Upper lobe of right lung (tissue), 1 donor: ENCODE data around the gene CRTC2. TPM values are rescaled to one million over a fixed set of nuclear protein-coding genes. Genes with fewer than 3 reads are reported as not detected.
A peak's percentile ranks its signal among the peaks of the same experiment; 100 is the strongest.

Source experiments
- ATAC-seq: fragments of 200-7000 bp; cut with Tn5 transposase; one replicate; pipeline ENCODE4 v1.9.1; 2020; ENCODE audit warnings: mild to moderate bottlenecking, moderate library complexity
- DNase-seq: peaks from one replicate; pipeline ENCODE4 v3.0.0-alpha.2; 2020
- H3K27ac ChIP-seq: fragments of 200-600 bp; one replicate; pipeline ENCODE4 v1.8.0; 2022
- H3K27me3 ChIP-seq: fragments of 200-600 bp; one replicate; pipeline ENCODE4 v1.8.0; 2022; ENCODE audit warnings: mild to moderate bottlenecking
- H3K36me3 ChIP-seq: fragments of 200-600 bp; one replicate; pipeline ENCODE4 v1.8.0; 2022
- H3K4me1 ChIP-seq: fragments of 200-600 bp; one replicate; pipeline ENCODE4 v1.8.0; 2022
- H3K4me3 ChIP-seq: fragments of 200-600 bp; one replicate; pipeline ENCODE4 v1.8.0; 2022; ENCODE audit warnings: mild to moderate bottlenecking
- H3K9me3 ChIP-seq: fragments of 200-600 bp; one replicate; pipeline ENCODE4 v1.8.0; 2022
- intact Hi-C: fragments of 100-400 bp; cut with DNase I; formaldehyde crosslinking; loops from one replicate; pipeline ENCODE4 v1.11.0; 2022
- total RNA-seq: library from RNA; stranded (reverse); fragmentation: NEBNext Ultra II Directional; extraction: Animal tissue kit (Norgen Biotek cat#: 25700); gene quantifications from one replicate; pipeline ENCODE4 v1.2.1, GENCODE V29; 2021
- TF ChIP-seq, protein P1 (sequence below): fragments of 200-600 bp; IDR thresholded peaks from one replicate; pipeline ENCODE4 v1.8.0; 2022; ENCODE audit warnings: antibody characterized with exemption
- donor health status: DM: no; HTN: yes; CAD: no; lungs with severe emphysema.

CRTC2 gene
- total RNA-seq, 1 donor from 2014 or later, result 52.7 TPM

DNA sequence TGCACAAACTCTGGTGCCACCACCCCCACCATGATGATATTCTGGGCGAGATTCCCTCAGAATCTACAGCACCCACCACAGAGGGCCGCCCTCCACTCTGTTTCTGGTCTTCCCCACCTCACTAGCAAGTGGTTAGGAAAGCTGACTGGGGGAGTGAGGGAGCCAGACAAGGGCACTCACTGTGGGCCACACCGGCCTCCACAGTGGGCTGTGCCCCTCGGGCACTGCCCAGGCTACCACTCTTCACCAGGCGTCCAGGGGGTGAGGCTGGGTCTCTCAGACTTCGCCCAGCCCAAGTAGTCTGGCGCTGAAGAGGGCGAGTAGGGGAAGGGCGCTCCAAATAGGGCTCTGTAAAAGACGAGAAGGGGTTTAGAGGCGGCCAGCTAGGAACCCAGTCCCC is 24.5 kb downstream of the CRTC2 start:
- no peaks in the 10 kb centered on the region for H3K27me3 ChIP-seq
- TF ChIP-seq, protein P1, sequence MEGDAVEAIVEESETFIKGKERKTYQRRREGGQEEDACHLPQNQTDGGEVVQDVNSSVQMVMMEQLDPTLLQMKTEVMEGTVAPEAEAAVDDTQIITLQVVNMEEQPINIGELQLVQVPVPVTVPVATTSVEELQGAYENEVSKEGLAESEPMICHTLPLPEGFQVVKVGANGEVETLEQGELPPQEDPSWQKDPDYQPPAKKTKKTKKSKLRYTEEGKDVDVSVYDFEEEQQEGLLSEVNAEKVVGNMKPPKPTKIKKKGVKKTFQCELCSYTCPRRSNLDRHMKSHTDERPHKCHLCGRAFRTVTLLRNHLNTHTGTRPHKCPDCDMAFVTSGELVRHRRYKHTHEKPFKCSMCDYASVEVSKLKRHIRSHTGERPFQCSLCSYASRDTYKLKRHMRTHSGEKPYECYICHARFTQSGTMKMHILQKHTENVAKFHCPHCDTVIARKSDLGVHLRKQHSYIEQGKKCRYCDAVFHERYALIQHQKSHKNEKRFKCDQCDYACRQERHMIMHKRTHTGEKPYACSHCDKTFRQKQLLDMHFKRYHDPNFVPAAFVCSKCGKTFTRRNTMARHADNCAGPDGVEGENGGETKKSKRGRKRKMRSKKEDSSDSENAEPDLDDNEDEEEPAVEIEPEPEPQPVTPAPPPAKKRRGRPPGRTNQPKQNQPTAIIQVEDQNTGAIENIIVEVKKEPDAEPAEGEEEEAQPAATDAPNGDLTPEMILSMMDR, result no peak
- peaks cover 90% of the 10 kb centered on the region for H3K36me3 ChIP-seq
- DNase-seq (peak; percentile 49), ATAC-seq (no peak)
- no peaks in the 10 kb centered on the region for H3K9me3 ChIP-seq
- H3K4me3 ChIP-seq, result no peak overlapping the region
- intact Hi-C loops, result no loop called here
- H3K4me1 ChIP-seq, result no peaks in the 10 kb centered on the region
- H3K27ac ChIP-seq, result no peak overlapping the region

- ATAC-seq (no peak), DNase-seq (peak; percentile 54)
- TF ChIP-seq, protein P1, result no peak
- Histone ChIP-seq H3K9me3 (no peaks in the 10 kb centered on the region), H3K27me3 (no peaks in the 10 kb centered on the region), H3K4me1 (no peaks in the 10 kb centered on the region), H3K4me3 (no peak overlapping the region), H3K36me3 (peaks cover 86% of the 10 kb centered on the region), H3K27ac (no peak overlapping the region)
- intact Hi-C loops, result no loop called here
Measured at GRCh38 chr1:153933430-153933829, 25.0 kb downstream of the CRTC2 start.

GRCh38 chr1:153932156-153933131 is 26.0 kb downstream of the CRTC2 start:
- DNase-seq, result peak; percentile 51
- no peak overlapping the region for H3K27ac ChIP-seq
- intact Hi-C loops, result no loop called here
- H3K36me3 ChIP-seq, result peaks cover 76% of the 10 kb centered on the region
- H3K27me3 ChIP-seq, result no peaks in the 10 kb centered on the region
- TF ChIP-seq, protein P1, result no peak
- H3K9me3 ChIP-seq, result no peaks in the 10 kb centered on the region
- no peaks in the 10 kb centered on the region for H3K4me1 ChIP-seq
- H3K4me3 ChIP-seq, result no peak overlapping the region
- no peak for ATAC-seq

- H3K4me3 ChIP-seq, result no peak overlapping the region
- no peak overlapping the region for H3K27ac ChIP-seq
- DNase-seq (peak; percentile 40), ATAC-seq (no peak)
- intact Hi-C loops, result loop anchor here (10.0 kb wide), 1 partner anchor 115 kb away; no protein-coding TSS in a partner anchor
- TF ChIP-seq, protein P1, result no peak
- no peaks in the 10 kb centered on the region for H3K9me3 ChIP-seq
- H3K4me1 ChIP-seq, result no peaks in the 10 kb centered on the region
- no peaks in the 10 kb centered on the region for H3K27me3 ChIP-seq
- H3K36me3 ChIP-seq, result peaks cover 54% of the 10 kb centered on the region
Measured at GRCh38 chr1:153929981-153930948, 28.1 kb downstream of the CRTC2 start.

DNA sequence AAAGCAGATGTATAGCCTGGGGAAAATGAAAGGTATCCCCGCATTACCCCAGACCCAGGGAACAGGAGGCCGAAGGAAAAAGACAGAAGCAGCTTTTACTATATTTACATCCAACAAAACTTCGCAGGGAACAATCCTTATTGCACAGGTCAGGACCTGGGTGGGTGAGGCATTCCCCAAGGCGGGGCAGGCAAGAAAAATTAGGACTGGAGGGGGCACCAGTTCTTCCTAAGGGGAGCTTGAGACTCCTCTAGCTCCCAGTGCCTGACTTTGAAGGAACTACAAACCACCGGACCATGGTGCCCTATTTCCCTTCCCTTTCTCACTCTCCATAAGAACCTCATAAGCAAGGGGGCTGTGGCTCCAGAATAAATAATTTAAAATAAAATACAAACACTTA is 29.0 kb downstream of the CRTC2 start:
- TF ChIP-seq, protein P1, result no peak
- Histone ChIP-seq H3K4me3 (no peak overlapping the region), H3K27me3 (no peaks in the 10 kb centered on the region), H3K36me3 (peaks cover 46% of the 10 kb centered on the region), H3K9me3 (no peaks in the 10 kb centered on the region), H3K27ac (no peak overlapping the region), H3K4me1 (no peaks in the 10 kb centered on the region)
- ATAC-seq (no peak), DNase-seq (peak; percentile 13)
- intact Hi-C loops, result loop anchor here (10.0 kb wide), 1 partner anchor 115 kb away; no protein-coding TSS in a partner anchor
